Peyer's patch (tissue), 4 donors: ENCODE results near the gene FAS. TPM values are rescaled to one million over a fixed set of nuclear protein-coding genes. Genes with fewer than 3 reads are reported as not detected.

Source experiments
- DNase-seq, 3 donors: peaks; one replicate each; pipeline ENCODE4 v3.0.0-alpha.2; 2017 to 2019
- H3K27ac ChIP-seq, 4 donors: fragments of 200-600 bp; sonication (generic); one replicate each; pipeline ENCODE4 v1.5.1; 2016 to 2019
- H3K27me3 ChIP-seq, 2 donors: fragments of 200-600 bp; sonication (generic); one replicate each; pipeline ENCODE4 v1.5.1; 2019
- H3K36me3 ChIP-seq, 3 donors: fragments of 200-600 bp; sonication (generic); one replicate each; pipeline ENCODE4 v1.5.1; 2016 to 2019
- H3K4me1 ChIP-seq, 4 donors: fragments of 200-600 bp; sonication (generic); one replicate each; pipeline ENCODE4 v1.5.1; 2016 to 2019
- H3K4me3 ChIP-seq, 4 donors: fragments of 200-600 bp; sonication (generic); 1 replicate in 3 of 4; 2 replicates in 1 of 4; pipeline ENCODE4 v1.5.1; 2016 to 2019; ENCODE audit warnings: mild to moderate bottlenecking in 1 of 4
- H3K9me3 ChIP-seq, 4 donors: fragments of 200-600 bp; sonication (generic); one replicate each; pipeline ENCODE4 v1.5.1; 2016 to 2019; ENCODE audit warnings: mild to moderate bottlenecking in 1 of 4
- CTCF ChIP-seq, 6 experiments: fragments of 450-650 bp in 4 of 6; fragments of 200-600 bp in 2 of 6; sonication (generic) in 1 of 6; IDR thresholded peaks; one replicate each; pipeline ENCODE4 v1.5.1; 2017 to 2019; ENCODE audit warnings: antibody characterized with exemption in 6 of 6, mild to moderate bottlenecking in 3 of 6, moderate library complexity in 1 of 6
- POLR2A ChIP-seq, 2 donors: fragments of 450-650 bp; IDR thresholded peaks; one replicate each; pipeline ENCODE4 v1.5.1; 2017; ENCODE audit warnings: antibody characterized with exemption in 2 of 2, mild to moderate bottlenecking in 2 of 2, moderate library complexity in 2 of 2
- total RNA-seq, 4 donors: library from RNA; depleted of rRNA; stranded (reverse); fragments of >200 nt; gene quantifications; one replicate each; pipeline ENCODE4 v1.1.0, GENCODE V29; 2016

The FAS gene
- total RNA-seq, 4 donors from 2014 or later, result 25.9 to 81.7 (median 29.2) TPM

GRCh38 chr10:88984525-88984924 lies 6.1 kb upstream of the FAS start:
- H3K27ac ChIP-seq, result peak overlapping the region in 1 of 4 donors; percentile 38
- H3K4me3 ChIP-seq, result no peak overlapping the region
- no peaks in the 10 kb centered on the region for H3K9me3 ChIP-seq
- H3K27me3 ChIP-seq, result no peaks in the 10 kb centered on the region
- no peak for TF ChIP-seq POLR2A (IDR thresholded peaks at IDR 0.05)
- H3K4me1 ChIP-seq, result peaks cover 0 to 8% (median 0%) of the 10 kb centered on the region in 4 donors
- no peak for DNase-seq
- H3K36me3 ChIP-seq, result no peaks in the 10 kb centered on the region

GRCh38 chr10:88986549-88987242 lies 3.9 kb upstream of the FAS start:
- H3K9me3 ChIP-seq, result no peaks in the 10 kb centered on the region
- no peak for DNase-seq
- no peak for TF ChIP-seq POLR2A (IDR thresholded peaks at IDR 0.05)
- TF ChIP-seq CTCF (IDR thresholded peaks at IDR 0.05), result peak in 5 of 6 experiments; percentile 36 to 78 (median 77)
- no peak overlapping the region for H3K4me3 ChIP-seq
- peaks cover 0 to 11% (median 0%) of the 10 kb centered on the region in 4 donors for H3K4me1 ChIP-seq
- H3K36me3 ChIP-seq, result no peaks in the 10 kb centered on the region
- H3K27ac ChIP-seq, result peak overlapping the region in 2 of 4 donors; percentile 39 to 45
- H3K27me3 ChIP-seq, result no peaks in the 10 kb centered on the region

GRCh38 chr10:88987243-88987725 lies 3.3 kb upstream of the FAS start:
- H3K27me3 ChIP-seq, result no peaks in the 10 kb centered on the region
- H3K36me3 ChIP-seq, result no peaks in the 10 kb centered on the region
- no peaks in the 10 kb centered on the region for H3K9me3 ChIP-seq
- no peak overlapping the region for H3K4me3 ChIP-seq
- H3K27ac ChIP-seq, result peak overlapping the region in 2 of 4 donors; percentile 39 to 45
- peaks cover 0 to 14% (median 0%) of the 10 kb centered on the region in 4 donors for H3K4me1 ChIP-seq
- DNase-seq, result no peak
- TF ChIP-seq POLR2A (IDR thresholded peaks at IDR 0.05), result no peak
- TF ChIP-seq CTCF (IDR thresholded peaks at IDR 0.05), result no peak

GRCh38 chr10:88987840-88988239 lies 2.8 kb upstream of the FAS start:
- Histone ChIP-seq H3K27ac (peak overlapping the region in 2 of 4 donors; percentile 39 to 45), H3K4me1 (peaks cover 0 to 19% (median 0%) of the 10 kb centered on the region in 4 donors)

GRCh38 chr10:88989423-88989822 lies 1.2 kb upstream of the FAS start:
- Histone ChIP-seq H3K27me3 (no peaks in the 10 kb centered on the region), H3K36me3 (no peaks in the 10 kb centered on the region), H3K27ac (peak overlapping the region; percentile 91 to 98 (median 95)), H3K4me3 (peak overlapping the region in 3 of 4 donors; percentile 79 to 98 (median 91)), H3K9me3 (no peaks in the 10 kb centered on the region), H3K4me1 (peaks cover 0 to 33% (median 2%) of the 10 kb centered on the region in 4 donors)
- no peak for DNase-seq
- no peak for TF ChIP-seq POLR2A (IDR thresholded peaks at IDR 0.05)
- TF ChIP-seq CTCF (IDR thresholded peaks at IDR 0.05), result no peak

More at GRCh38 chr10:88987840-88988239, 2.8 kb upstream of the FAS start:
- Histone ChIP-seq H3K9me3 (no peaks in the 10 kb centered on the region), H3K36me3 (no peaks in the 10 kb centered on the region), H3K4me3 (no peak overlapping the region), H3K27me3 (no peaks in the 10 kb centered on the region)
- DNase-seq, result no peak
- TF ChIP-seq CTCF (IDR thresholded peaks at IDR 0.05), result no peak
- no peak for TF ChIP-seq POLR2A (IDR thresholded peaks at IDR 0.05)

- Histone ChIP-seq H3K27ac (peak overlapping the region; percentile 91 to 98 (median 95)), H3K4me1 (peaks cover 0 to 33% (median 4%) of the 10 kb centered on the region in 4 donors), H3K27me3 (no peaks in the 10 kb centered on the region), H3K9me3 (no peaks in the 10 kb centered on the region), H3K4me3 (peak overlapping the region; percentile 66 to 98 (median 85)), H3K36me3 (no peaks in the 10 kb centered on the region)
- TF ChIP-seq CTCF (IDR thresholded peaks at IDR 0.05) (no peak), POLR2A (IDR thresholded peaks at IDR 0.05) (no peak)
- no peak for DNase-seq
Observed at GRCh38 chr10:88989824-88990383, 694 bp upstream of the FAS start.
